LNCaP clone FGC (cell line): Measurements from ENCODE around the gene SORCS3.

Experiments used
- DNase-seq: peaks from one replicate; pipeline ENCODE4 v3.0.0-alpha.2; 2011; ENCODE audit warnings: low read depth
- H3K4me3 ChIP-seq: 2 replicates; pipeline ENCODE4 v1.5.1; 2011; ENCODE audit warnings: mild to moderate bottlenecking, low read depth, low read length, control low read depth
- TF ChIP-seq, protein P1 (sequence below): IDR thresholded peaks from 2 replicates; pipeline ENCODE4 v1.5.1; 2012; ENCODE audit warnings: mild to moderate bottlenecking; ENCODE audit not compliant: control insufficient read depth, insufficient read depth; ENCODE audit errors: extremely low read depth

The SORCS3 gene

DNA sequence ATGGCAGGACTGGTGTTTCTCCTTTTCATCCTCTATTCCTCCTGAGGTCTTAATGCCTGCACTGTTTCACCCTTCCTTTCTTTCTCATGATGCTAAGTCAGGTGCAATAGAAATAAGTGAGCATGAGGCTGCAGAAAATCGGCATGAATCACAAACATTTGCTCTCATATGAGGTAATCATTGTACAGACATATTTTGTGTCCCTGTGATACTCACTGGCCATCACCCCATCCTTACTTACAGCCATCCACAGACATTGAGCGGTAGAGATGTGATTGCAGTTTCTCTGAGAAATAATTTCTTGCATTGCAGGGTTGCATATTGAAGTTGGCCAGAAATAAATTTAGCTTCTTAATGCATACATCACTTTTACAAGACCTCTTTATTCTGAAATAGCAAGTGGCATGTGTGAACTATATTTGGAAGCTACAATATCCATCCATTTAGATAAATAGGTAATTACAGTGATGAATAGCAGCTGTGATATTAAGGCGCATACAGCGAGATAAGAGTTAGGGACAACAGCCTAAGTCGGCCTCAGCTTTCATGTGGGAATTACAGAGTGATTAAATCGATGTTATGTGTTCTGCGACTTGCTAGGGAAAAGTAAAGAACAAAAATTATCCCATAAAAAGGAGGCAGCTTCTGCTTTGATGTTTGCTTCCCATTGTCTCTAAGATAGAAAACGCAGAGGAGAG, 612.6 kb downstream of the SORCS3 start:
- DNase-seq, result no peak
- TF ChIP-seq, protein P1, sequence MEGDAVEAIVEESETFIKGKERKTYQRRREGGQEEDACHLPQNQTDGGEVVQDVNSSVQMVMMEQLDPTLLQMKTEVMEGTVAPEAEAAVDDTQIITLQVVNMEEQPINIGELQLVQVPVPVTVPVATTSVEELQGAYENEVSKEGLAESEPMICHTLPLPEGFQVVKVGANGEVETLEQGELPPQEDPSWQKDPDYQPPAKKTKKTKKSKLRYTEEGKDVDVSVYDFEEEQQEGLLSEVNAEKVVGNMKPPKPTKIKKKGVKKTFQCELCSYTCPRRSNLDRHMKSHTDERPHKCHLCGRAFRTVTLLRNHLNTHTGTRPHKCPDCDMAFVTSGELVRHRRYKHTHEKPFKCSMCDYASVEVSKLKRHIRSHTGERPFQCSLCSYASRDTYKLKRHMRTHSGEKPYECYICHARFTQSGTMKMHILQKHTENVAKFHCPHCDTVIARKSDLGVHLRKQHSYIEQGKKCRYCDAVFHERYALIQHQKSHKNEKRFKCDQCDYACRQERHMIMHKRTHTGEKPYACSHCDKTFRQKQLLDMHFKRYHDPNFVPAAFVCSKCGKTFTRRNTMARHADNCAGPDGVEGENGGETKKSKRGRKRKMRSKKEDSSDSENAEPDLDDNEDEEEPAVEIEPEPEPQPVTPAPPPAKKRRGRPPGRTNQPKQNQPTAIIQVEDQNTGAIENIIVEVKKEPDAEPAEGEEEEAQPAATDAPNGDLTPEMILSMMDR, result no peak

DNA sequence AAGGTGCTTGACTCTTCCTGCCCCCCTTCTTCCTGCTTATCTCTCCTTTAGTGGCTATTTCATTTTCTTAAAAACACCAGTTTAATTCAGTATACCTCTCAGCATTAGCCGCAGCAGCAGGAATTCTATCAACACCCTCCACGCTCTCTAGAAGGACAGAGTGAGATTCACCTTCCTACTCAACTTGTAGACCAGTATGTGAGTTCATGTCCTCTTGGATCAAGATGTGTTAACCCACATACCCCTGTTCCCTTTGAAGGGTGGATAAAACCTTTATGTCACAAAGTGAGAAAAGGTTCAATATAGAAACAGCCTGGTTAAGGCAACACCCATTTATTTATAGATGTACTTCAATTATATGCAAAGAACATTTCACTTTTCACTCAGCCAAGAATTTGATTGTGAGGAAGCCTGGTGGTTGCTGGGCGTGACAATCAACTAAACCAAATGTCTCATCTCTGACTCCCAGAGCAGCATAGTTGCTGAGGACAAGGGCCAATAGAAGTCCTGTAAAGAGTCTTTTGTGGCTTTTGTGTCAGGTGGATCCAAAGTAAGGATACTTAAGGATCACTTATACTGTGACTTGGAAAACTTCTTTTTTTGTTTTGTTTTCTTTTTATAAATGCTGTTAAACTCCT, 617.1 kb downstream of the SORCS3 start:
- TF ChIP-seq, protein P1, result no peak
- no peak for DNase-seq
- no peak overlapping the region for H3K4me3 ChIP-seq

More for the DNA sequence above, 612.6 kb downstream of the SORCS3 start:
- no peak overlapping the region for H3K4me3 ChIP-seq

DNA sequence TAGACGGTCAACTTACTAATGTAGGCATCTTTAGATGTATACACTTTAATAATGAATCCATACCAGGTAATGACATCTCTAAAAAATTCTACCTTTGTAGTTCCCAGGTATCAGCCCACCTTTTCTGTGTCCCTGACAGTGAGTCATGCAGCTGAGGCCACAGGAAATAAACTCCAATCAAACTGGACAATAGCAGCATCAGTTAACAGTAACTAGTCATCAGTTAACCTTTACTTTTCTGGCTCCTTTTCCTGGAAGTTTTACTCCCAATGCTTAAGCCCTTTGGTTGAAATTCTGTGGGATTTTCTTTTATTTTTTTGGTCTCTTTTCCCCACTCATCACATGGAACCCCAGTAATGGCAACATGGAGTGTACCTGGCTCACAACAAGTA, 617.6 kb downstream of the SORCS3 start:
- DNase-seq, result no peak
- H3K4me3 ChIP-seq, result no peak overlapping the region
- TF ChIP-seq, protein P1, result no peak

DNA sequence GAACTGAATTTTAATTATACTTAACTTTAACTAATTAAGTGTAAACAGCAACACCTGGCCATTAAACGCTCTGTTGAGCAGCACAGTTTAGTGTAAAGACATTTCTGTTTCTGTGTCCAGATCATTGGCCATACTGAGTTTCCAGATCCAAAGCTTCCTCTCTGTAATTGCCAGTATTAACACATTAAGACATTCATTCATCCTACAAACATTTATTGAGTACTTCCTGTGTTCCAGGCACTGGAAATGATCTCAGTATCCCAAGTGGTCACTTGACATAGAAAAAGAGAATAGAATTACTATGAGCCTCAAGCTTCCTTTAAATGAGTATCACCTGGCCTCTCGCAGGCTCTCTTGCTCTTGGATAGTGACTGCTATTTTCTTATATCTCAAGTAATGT, 618.1 kb downstream of the SORCS3 start:
- no peak overlapping the region for H3K4me3 ChIP-seq
- TF ChIP-seq, protein P1, result no peak
- no peak for DNase-seq

DNA sequence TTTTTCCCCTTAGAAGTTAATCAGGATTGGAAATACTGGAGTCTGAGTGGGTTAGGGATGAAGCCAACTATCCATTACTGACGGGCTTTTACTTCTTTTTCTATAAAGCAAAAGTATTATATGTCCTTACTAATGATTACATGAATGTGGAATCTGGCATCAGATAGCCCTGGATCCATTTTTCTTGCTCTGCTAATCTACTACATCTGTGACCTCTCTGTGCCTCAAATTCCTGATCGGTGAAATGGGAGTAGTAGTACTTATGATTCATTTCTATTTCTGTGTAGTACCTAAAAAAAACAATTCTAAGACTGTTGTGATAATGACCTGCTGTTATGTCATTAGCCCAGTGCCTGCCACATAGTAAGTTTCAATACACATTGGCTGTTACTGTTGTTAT, 621.6 kb downstream of the SORCS3 start:
- TF ChIP-seq, protein P1, result no peak
- DNase-seq, result no peak
- no peak overlapping the region for H3K4me3 ChIP-seq

DNA sequence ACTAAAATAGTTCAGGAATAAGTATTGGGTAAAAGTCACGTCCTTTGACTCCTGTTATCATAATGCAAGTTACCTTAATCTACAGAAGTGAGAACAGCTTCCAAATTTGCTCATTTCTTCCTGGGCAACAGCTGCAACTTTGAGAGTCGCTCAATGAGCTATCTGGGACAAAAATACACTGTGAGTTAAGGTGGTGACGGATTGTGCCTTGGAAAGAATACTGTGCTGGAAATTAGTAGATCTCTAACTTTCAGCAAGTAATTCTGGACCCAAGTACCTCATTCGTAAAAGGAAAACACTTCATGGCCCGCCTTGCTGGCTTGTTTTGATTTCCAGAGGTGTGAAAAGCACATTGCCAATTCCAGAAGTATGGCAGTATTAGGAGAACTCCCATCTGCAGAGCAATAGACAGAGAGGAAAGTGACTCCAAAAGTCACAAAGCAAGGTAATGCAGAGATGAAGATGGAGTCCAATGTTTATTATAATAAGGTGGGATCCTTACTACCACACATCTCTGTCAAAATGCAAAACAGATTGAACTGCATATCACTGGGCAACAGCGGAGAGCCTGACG, 626.0 kb downstream of the SORCS3 start:
- no peak overlapping the region for H3K4me3 ChIP-seq
- DNase-seq, result no peak
- TF ChIP-seq, protein P1, result no peak
